Psoas muscle (tissue), 8 donors: ENCODE data around the gene NOTCH1. TPM values are rescaled to one million over a fixed set of nuclear protein-coding genes. Genes with fewer than 3 reads are reported as not detected.
A peak's percentile ranks its signal among the peaks of the same experiment; 100 is the strongest.

ENCODE experiments used
- ATAC-seq, 4 donors: fragments of 200-7000 bp; cut with Tn5 transposase; one replicate each; pipeline ENCODE4 v1.9.1; 2020; ENCODE audit warnings: moderate library complexity in 3 of 4, mild to moderate bottlenecking in 2 of 4
- DNase-seq, 2 donors: peaks; one replicate each; pipeline ENCODE4 v3.0.0-alpha.2; 2020
- H3K27ac ChIP-seq: fragments of 200-600 bp; one replicate; pipeline ENCODE4 v1.8.0; 2022
- H3K27me3 ChIP-seq, 3 donors: fragments of 200-600 bp in 1 of 3; one replicate each; pipeline versions ENCODE4 v1.6.1 to v1.8.0; 2013 to 2022; ENCODE audit warnings: low read length in 2 of 3, mild to moderate bottlenecking in 2 of 3, moderate library complexity in 1 of 3; ENCODE audit not compliant: insufficient read depth in 3 of 3
- H3K36me3 ChIP-seq, 2 donors: fragments of 200-600 bp in 1 of 2; one replicate each; pipeline versions ENCODE4 v1.6.1 to v1.8.0; 2013 to 2022; ENCODE audit warnings: low read depth in 1 of 2, mild to moderate bottlenecking in 1 of 2, moderate library complexity in 1 of 2; ENCODE audit not compliant: insufficient read depth in 1 of 2
- H3K4me1 ChIP-seq: fragments of 200-600 bp; one replicate; pipeline ENCODE4 v1.8.0; 2022
- H3K4me3 ChIP-seq: fragments of 200-600 bp; one replicate; pipeline ENCODE4 v1.8.0; 2022; ENCODE audit warnings: mild to moderate bottlenecking
- H3K9me3 ChIP-seq: fragments of 200-600 bp; one replicate; pipeline ENCODE4 v1.8.0; 2022
- CTCF ChIP-seq: fragments of 200-600 bp; IDR thresholded peaks from one replicate; pipeline ENCODE4 v1.8.0; 2022; ENCODE audit warnings: antibody characterized with exemption
- WGBS, 3 donors: extraction: QIAGEN DNeasy Blood & Tissue Kit; methylation state at CpG; one replicate each; pipeline versions ENCODE4 v1.1.6 to v1.1.7; 2013; 5-methylcytosine and 5-hydroxymethylcytosine counted together
- intact Hi-C, 2 donors: fragments of 100-400 bp; cut with DNase I; formaldehyde crosslinking; loops; one replicate each; pipeline versions ENCODE4 v1.11.0 to v1.14.2; 2022
- polyA plus RNA-seq, 3 donors: library from polyadenylated mRNA; stranded (reverse); fragments of 200-250 nt; gene quantifications; one replicate each; pipeline ENCODE4 v1.2.3, GENCODE V29; 2013
- total RNA-seq, 4 donors: library from RNA; stranded (reverse); fragmentation: NEBNext Ultra II Directional in 2 of 4; extraction: Animal tissue kit (Norgen Biotek cat#: 25700) in 2 of 4; gene quantifications; one replicate each; pipeline versions ENCODE4 v1.2.1 to v1.2.4, GENCODE V29; 2021 to 2023
- donor health status: healthy with polysubstance abuse.
- donor health status: DM: no; HTN: no; CAD: no; lungs with moderate emphysema.
- donor health status: Bipolar disorder and iron deficiency.
- donor health status: healthy.
- donor health status: DM: yes; HTN: yes; CAD: no.
- donor health status: DM: no; HTN: no; CAD: no.
- donor health status: DM: no; HTN: no; CAD: no.
- donor health status: DM: yes; HTN: yes; CAD: no.

NOTCH1 gene
- total and polyA plus RNA-seq, 7 donors, result 1.8 to 15.4 (median 8.7) TPM

- Histone ChIP-seq H3K36me3 (no peaks in the 10 kb centered on the region), H3K4me1 (peaks cover 15% of the 10 kb centered on the region), H3K4me3 (no peak overlapping the region), H3K27ac (no peak overlapping the region), H3K9me3 (no peaks in the 10 kb centered on the region), H3K27me3 (peaks cover 0 to 18% (median 2%) of the 10 kb centered on the region in 3 donors)
- ATAC-seq, result no peak
- TF ChIP-seq CTCF, result no peak
- intact Hi-C loops, result no loop called here
- peak in 1 of 2 donors; percentile 47 for DNase-seq
- WGBS, 3 donors, result 33 to 48% (median 40%) methylated on average over 20 to 22 of the region's 22 CpGs
These were observed 42.3 kb upstream of the NOTCH1 start for GRCh38 chr9:136587944-136588662.

GRCh38 chr9:136587145-136587943, 41.5 kb upstream of the NOTCH1 start:
- ATAC-seq, result peak; percentile 14 to 56 (median 32)
- peak overlapping the region; percentile 22 for H3K4me3 ChIP-seq
- H3K36me3 ChIP-seq, result no peaks in the 10 kb centered on the region
- no peak for TF ChIP-seq CTCF
- WGBS, 3 donors, result 14 to 16% (median 15%) methylated on average over 27 to 33 of the region's 33 CpGs
- DNase-seq, result peak; percentile 78 to 84
- H3K9me3 ChIP-seq, result no peaks in the 10 kb centered on the region
- H3K27ac ChIP-seq, result peak overlapping the region; percentile 16
- H3K27me3 ChIP-seq, result peaks cover 0 to 16% (median 2%) of the 10 kb centered on the region in 3 donors
- peaks cover 15% of the 10 kb centered on the region for H3K4me1 ChIP-seq
- intact Hi-C loops, result no loop called here

- no peak for TF ChIP-seq CTCF
- DNase-seq (peak in 1 of 2 donors; percentile 35), ATAC-seq (no peak)
- peaks cover 0 to 16% (median 0%) of the 10 kb centered on the region in 3 donors for H3K27me3 ChIP-seq
- intact Hi-C loops, result no loop called here
- H3K4me1 ChIP-seq, result peaks cover 15% of the 10 kb centered on the region
- no peak overlapping the region for H3K27ac ChIP-seq
- H3K36me3 ChIP-seq, result no peaks in the 10 kb centered on the region
- no peak overlapping the region for H3K4me3 ChIP-seq
- 76 to 79% (median 77%) methylated on average over 18 to 21 of the region's 21 CpGs for WGBS, 3 donors
- H3K9me3 ChIP-seq, result no peaks in the 10 kb centered on the region
These were observed 40.6 kb upstream of the NOTCH1 start for GRCh38 chr9:136586391-136586953.

GRCh38 chr9:136585531-136586120, 39.8 kb upstream of the NOTCH1 start:
- peak in 1 of 2 donors; percentile 44 for DNase-seq
- intact Hi-C loops, result no loop called here
- H3K9me3 ChIP-seq, result no peaks in the 10 kb centered on the region
- H3K4me1 ChIP-seq, result peaks cover 15% of the 10 kb centered on the region
- H3K4me3 ChIP-seq, result no peak overlapping the region
- no peak overlapping the region for H3K27ac ChIP-seq
- no peaks in the 10 kb centered on the region for H3K36me3 ChIP-seq
- peaks cover 0 to 9% (median 0%) of the 10 kb centered on the region in 3 donors for H3K27me3 ChIP-seq
- 87 to 92% (median 91%) methylated on average over 14 to 16 of the region's 16 CpGs for WGBS, 3 donors
- TF ChIP-seq CTCF, result no peak
- no peak for ATAC-seq
